Tibial nerve (tissue), 4 donors: ENCODE measurements around the gene VTI1A.

Experiments used
- CTCF ChIP-seq, 5 experiments: fragments of 200-600 bp in 3 of 5; fragments of 450-650 bp in 2 of 5; sonication (generic) in 3 of 5; IDR thresholded peaks; one replicate each; pipeline ENCODE4 v1.5.1; 2016 to 2019; ENCODE audit warnings: antibody characterized with exemption in 5 of 5, mild to moderate bottlenecking in 3 of 5, moderate library complexity in 2 of 5
- EP300 ChIP-seq, 2 donors: sonication (generic); formaldehyde crosslinking; IDR thresholded peaks; one replicate each; pipeline ENCODE4 v1.6.1; 2017; ENCODE audit warnings: antibody characterized with exemption in 2 of 2, mild to moderate bottlenecking in 1 of 2

GRCh38 chr10:112821038-112821437 lies 374.0 kb downstream of the VTI1A start:
- TF ChIP-seq CTCF (IDR thresholded peaks at IDR 0.05) (no peak), EP300 (IDR thresholded peaks at IDR 0.05) (no peak)
